Mesenchymal stem cell (in vitro differentiated cells and primary cell): ENCODE measurements around the gene PML.

Source experiments
- DNase-seq: peaks from one replicate; pipeline ENCODE4 v3.0.0-alpha.2; 2013
- H2AFZ ChIP-seq: one replicate; pipeline ENCODE4 v1.6.1; 2013; ENCODE audit warnings: low read depth, mild to moderate bottlenecking, control low read depth, inconsistent platforms, low read length, moderate library complexity
- H2AK5ac ChIP-seq: 2 replicates; pipeline ENCODE4 v1.6.1; 2013; ENCODE audit warnings: low read length, moderate library complexity, mild to moderate bottlenecking, inconsistent platforms; ENCODE audit not compliant: severe bottlenecking
- H2BK120ac ChIP-seq: one replicate; pipeline ENCODE4 v1.6.1; 2013; ENCODE audit warnings: low read depth, mild to moderate bottlenecking, inconsistent platforms, low read length, moderate library complexity
- H2BK12ac ChIP-seq, 2 experiments: one replicate each; pipeline ENCODE4 v1.6.1; 2013; ENCODE audit warnings: inconsistent platforms in 2 of 2, low read length in 2 of 2, mild to moderate bottlenecking in 2 of 2, moderate library complexity in 2 of 2, control low read depth in 1 of 2
- H2BK15ac ChIP-seq: one replicate; pipeline ENCODE4 v1.6.1; 2013; ENCODE audit warnings: mild to moderate bottlenecking, low read depth, inconsistent platforms; ENCODE audit not compliant: poor library complexity, severe bottlenecking
- H2BK5ac ChIP-seq: 2 replicates; pipeline ENCODE4 v1.6.1; 2013; ENCODE audit warnings: low read depth, mild to moderate bottlenecking, low read length, control low read depth, inconsistent platforms; ENCODE audit not compliant: poor library complexity, severe bottlenecking
- H3K14ac ChIP-seq, 2 experiments: one replicate each; pipeline ENCODE4 v1.6.1; 2013; ENCODE audit warnings: inconsistent platforms in 2 of 2, low read length in 2 of 2, control low read depth in 1 of 2, mild to moderate bottlenecking in 1 of 2, moderate library complexity in 1 of 2
- H3K18ac ChIP-seq, 2 experiments: one replicate each; pipeline ENCODE4 v1.6.1; 2013; ENCODE audit warnings: inconsistent platforms in 2 of 2, low read length in 2 of 2, control low read depth in 1 of 2, low read depth in 1 of 2, mild to moderate bottlenecking in 1 of 2
- H3K23ac ChIP-seq, 2 experiments: one replicate each; pipeline ENCODE4 v1.6.1; 2013; ENCODE audit warnings: inconsistent platforms in 2 of 2, low read length in 2 of 2, mild to moderate bottlenecking in 2 of 2, moderate library complexity in 2 of 2, control low read depth in 1 of 2
- H3K27ac ChIP-seq: 2 replicates; pipeline ENCODE4 v1.5.1; 2013; ENCODE audit warnings: mild to moderate bottlenecking, moderate library complexity, low read length, control low read depth, inconsistent platforms; ENCODE audit not compliant: poor library complexity, severe bottlenecking
- H3K27me3 ChIP-seq, 2 experiments: 2 replicates each; pipeline versions ENCODE4 v1.6.1 to v1.7.0; 2013; ENCODE audit warnings: low read length in 2 of 2, mild to moderate bottlenecking in 2 of 2, moderate library complexity in 2 of 2, control low read depth in 1 of 2, inconsistent platforms in 1 of 2; ENCODE audit not compliant: control insufficient read depth in 1 of 2, insufficient read depth in 1 of 2
- H3K36me3 ChIP-seq, 2 experiments: 2 replicates each; pipeline versions ENCODE4 v1.6.1 to v1.7.0; 2013; ENCODE audit warnings: low read length in 2 of 2, control low read depth in 1 of 2, inconsistent platforms in 1 of 2, low read depth in 1 of 2, mild to moderate bottlenecking in 1 of 2; ENCODE audit not compliant: insufficient read depth in 2 of 2, control insufficient read depth in 1 of 2
- H3K4ac ChIP-seq, 2 experiments: one replicate each; pipeline ENCODE4 v1.6.1; 2013; ENCODE audit warnings: inconsistent platforms in 2 of 2, low read length in 2 of 2, mild to moderate bottlenecking in 2 of 2, moderate library complexity in 2 of 2, control low read depth in 1 of 2, low read depth in 1 of 2
- H3K4me1 ChIP-seq: 2 replicates; pipeline ENCODE4 v1.6.1; 2013; ENCODE audit warnings: low read depth, low read length, control low read depth; ENCODE audit not compliant: control insufficient read depth, insufficient read depth
- H3K4me2 ChIP-seq: 2 replicates; pipeline ENCODE4 v1.6.1; 2013; ENCODE audit warnings: low read length, mild to moderate bottlenecking, inconsistent platforms; ENCODE audit not compliant: poor library complexity, severe bottlenecking
- H3K4me3 ChIP-seq, 2 experiments: 2 replicates each; pipeline versions ENCODE4 v1.5.1 to v1.7.0; 2013; ENCODE audit warnings: low read length in 2 of 2, mild to moderate bottlenecking in 2 of 2, control low read depth in 1 of 2, low read depth in 1 of 2; ENCODE audit not compliant: insufficient read depth in 1 of 2
- H3K79me1 ChIP-seq: replicated peaks from 2 replicates; pipeline ENCODE4 v1.6.1; 2013; ENCODE audit warnings: mild to moderate bottlenecking, control low read depth, low read length, inconsistent platforms; ENCODE audit not compliant: poor library complexity, severe bottlenecking
- H3K9ac ChIP-seq: 2 replicates; pipeline ENCODE4 v1.7.0; 2013; ENCODE audit warnings: mild to moderate bottlenecking, low read length, moderate library complexity
- H3K9me3 ChIP-seq: 2 replicates; pipeline ENCODE4 v1.7.0; 2013; ENCODE audit warnings: mild to moderate bottlenecking, low read length; ENCODE audit not compliant: control insufficient read depth
- H4K8ac ChIP-seq: one replicate; pipeline ENCODE4 v1.6.1; 2013; ENCODE audit warnings: inconsistent platforms, mild to moderate bottlenecking, low read length, moderate library complexity
- H4K91ac ChIP-seq: one replicate; pipeline ENCODE4 v1.6.1; 2013; ENCODE audit warnings: mild to moderate bottlenecking, low read length, inconsistent platforms
- WGBS: methylation state at CpG from one replicate; pipeline ENCODE4 v1.1.7; 2013; ENCODE audit warnings: mixed read lengths; 5-methylcytosine and 5-hydroxymethylcytosine counted together

Gene PML

GRCh38 chr15:74011610-74012009 lies 17.1 kb downstream of the PML start:
- Histone ChIP-seq H3K27ac (no peak overlapping the region), H2BK5ac (no peak overlapping the region), H3K4me2 (peak overlapping the region; percentile 33), H3K4me3 (peak overlapping the region in 1 of 2 experiments; percentile 57), H4K91ac (no peak overlapping the region), H3K9ac (peak overlapping the region; percentile 43), H3K4me1 (peaks cover 28% of the 10 kb centered on the region), H3K23ac (no peak overlapping the region), H2BK12ac (no peak overlapping the region), H3K9me3 (no peaks in the 10 kb centered on the region), H2BK15ac (no peak overlapping the region), H3K36me3 (peaks cover 35 to 53% of the 10 kb centered on the region in 2 experiments), H2AFZ (no peak overlapping the region), H2BK120ac (no peak overlapping the region), H4K8ac (peak overlapping the region; percentile 3), H3K79me1 (peaks cover 2% of the 10 kb centered on the region), H3K4ac (no peak overlapping the region), H2AK5ac (no peak overlapping the region), H3K14ac (no peak overlapping the region), H3K27me3 (no peaks in the 10 kb centered on the region), H3K18ac (peak overlapping the region; percentile 3 to 11)
- DNase-seq = peak; percentile 35
- 22% methylated on average over 2 of the region's 2 CpGs for WGBS

- H2BK5ac ChIP-seq = no peak overlapping the region
- H3K18ac ChIP-seq = no peak overlapping the region
- H3K9ac ChIP-seq = no peak overlapping the region
- no peak overlapping the region for H3K4me3 ChIP-seq
- DNase-seq = no peak
- no peaks in the 10 kb centered on the region for H3K9me3 ChIP-seq
- H2AK5ac ChIP-seq = no peak overlapping the region
- peaks cover 26 to 37% of the 10 kb centered on the region in 2 experiments for H3K36me3 ChIP-seq
- H3K27me3 ChIP-seq = no peaks in the 10 kb centered on the region
- H3K23ac ChIP-seq = no peak overlapping the region
- no CpG with 5 or more reads among the region's 2 CpGs for WGBS
- H4K91ac ChIP-seq = no peak overlapping the region
- H2BK15ac ChIP-seq = no peak overlapping the region
- H3K4ac ChIP-seq = no peak overlapping the region
- H3K14ac ChIP-seq = no peak overlapping the region
- H4K8ac ChIP-seq = no peak overlapping the region
- H3K4me1 ChIP-seq = peaks cover 18% of the 10 kb centered on the region
- no peak overlapping the region for H2AFZ ChIP-seq
- H3K79me1 ChIP-seq = peaks cover 2% of the 10 kb centered on the region
- no peak overlapping the region for H3K4me2 ChIP-seq
- no peak overlapping the region for H2BK12ac ChIP-seq
- H2BK120ac ChIP-seq = no peak overlapping the region
- no peak overlapping the region for H3K27ac ChIP-seq
Observed at GRCh38 chr15:74013374-74013894, 18.9 kb downstream of the PML start.

- Histone ChIP-seq H2BK12ac (no peak overlapping the region), H2BK5ac (no peak overlapping the region), H3K9me3 (no peaks in the 10 kb centered on the region), H3K14ac (no peak overlapping the region), H3K4ac (no peak overlapping the region), H3K9ac (no peak overlapping the region), H3K18ac (no peak overlapping the region), H3K23ac (no peak overlapping the region), H2BK15ac (no peak overlapping the region), H3K4me2 (no peak overlapping the region), H3K27ac (no peak overlapping the region), H3K36me3 (peaks cover 39 to 62% of the 10 kb centered on the region in 2 experiments), H2AFZ (no peak overlapping the region), H4K91ac (no peak overlapping the region), H2BK120ac (no peak overlapping the region), H3K4me3 (no peak overlapping the region), H4K8ac (no peak overlapping the region), H3K79me1 (peaks cover 21% of the 10 kb centered on the region), H3K4me1 (peaks cover 11% of the 10 kb centered on the region), H3K27me3 (no peaks in the 10 kb centered on the region), H2AK5ac (no peak overlapping the region)
- no peak for DNase-seq
- 89% methylated on average over 2 of the region's 2 CpGs for WGBS
Observed at GRCh38 chr15:74019734-74020133, 25.2 kb downstream of the PML start.

- Histone ChIP-seq H3K18ac (no peak overlapping the region), H3K27ac (no peak overlapping the region), H2AFZ (no peak overlapping the region), H3K23ac (no peak overlapping the region), H4K91ac (peak overlapping the region; percentile 79), H3K79me1 (peaks cover 34% of the 10 kb centered on the region), H4K8ac (peak overlapping the region; percentile 7), H3K9me3 (no peaks in the 10 kb centered on the region), H2BK120ac (no peak overlapping the region), H2AK5ac (no peak overlapping the region), H3K4me1 (peaks cover 17% of the 10 kb centered on the region), H3K9ac (no peak overlapping the region), H2BK15ac (no peak overlapping the region), H3K4me3 (no peak overlapping the region), H3K4ac (no peak overlapping the region), H3K4me2 (no peak overlapping the region), H2BK5ac (no peak overlapping the region), H3K14ac (no peak overlapping the region), H3K27me3 (no peaks in the 10 kb centered on the region), H3K36me3 (peaks cover 52 to 80% of the 10 kb centered on the region in 2 experiments), H2BK12ac (no peak overlapping the region)
- WGBS = 98% methylated on average over 66 of the region's 66 CpGs
- DNase-seq = no peak
Observed at GRCh38 chr15:74022706-74023470, 28.4 kb downstream of the PML start.
